ENCODE data around the gene ADARB1.
"Not testable (repeated sequence)": the region's sequence is repeated elsewhere in the genome, so short reads cannot be mapped to it uniquely, and the experiment has no call there.

The ADARB1 gene

DNA sequence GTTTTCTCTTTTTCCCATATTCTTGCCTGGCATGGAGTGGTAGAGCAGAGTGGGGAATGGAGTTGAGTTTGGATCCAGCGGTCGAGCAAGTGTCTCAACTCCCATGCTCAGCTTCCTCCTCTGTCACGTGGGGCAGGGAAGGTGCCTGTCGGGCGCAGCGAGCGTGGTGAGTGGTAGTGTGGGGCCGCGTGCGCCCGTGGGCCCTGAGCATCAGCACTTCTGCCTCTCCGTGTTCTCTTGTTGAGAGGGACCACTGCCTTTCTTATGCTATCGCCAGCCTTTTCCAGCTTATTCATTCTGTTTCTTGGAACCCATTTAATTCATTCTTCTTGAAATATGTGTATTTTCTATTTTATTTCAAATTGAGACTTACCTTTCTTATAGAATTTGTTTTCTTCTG, 65.1 kb downstream of the ADARB1 start:
- Histone ChIP-seq H3K27ac (ENCODE audit: low read depth in 2 of 2, low read length in 2 of 2) (no peak overlapping the region), H3K9me3 (ENCODE audit: control insufficient read depth in 2 of 2, low read length in 2 of 2) (no peaks in the 10 kb centered on the region), H3K36me3 (ENCODE audit: control insufficient read depth in 2 of 2, insufficient read depth in 2 of 2, low read length in 2 of 2) (no peaks in the 10 kb centered on the region), H3K4me3 (ENCODE audit: low read length in 2 of 2) (no peak overlapping the region), H3K4me1 (ENCODE audit: control insufficient read depth in 2 of 2, insufficient read depth in 2 of 2, low read length in 2 of 2) (peaks cover 5 to 8% of the 10 kb centered on the region in 2 donors), H3K27me3 (ENCODE audit: control insufficient read depth in 2 of 2, insufficient read depth in 2 of 2, low read length in 2 of 2) (no peaks in the 10 kb centered on the region), H3K9ac (ENCODE audit: low read depth in 1 of 2, low read length in 2 of 2) (no peak overlapping the region)

DNA sequence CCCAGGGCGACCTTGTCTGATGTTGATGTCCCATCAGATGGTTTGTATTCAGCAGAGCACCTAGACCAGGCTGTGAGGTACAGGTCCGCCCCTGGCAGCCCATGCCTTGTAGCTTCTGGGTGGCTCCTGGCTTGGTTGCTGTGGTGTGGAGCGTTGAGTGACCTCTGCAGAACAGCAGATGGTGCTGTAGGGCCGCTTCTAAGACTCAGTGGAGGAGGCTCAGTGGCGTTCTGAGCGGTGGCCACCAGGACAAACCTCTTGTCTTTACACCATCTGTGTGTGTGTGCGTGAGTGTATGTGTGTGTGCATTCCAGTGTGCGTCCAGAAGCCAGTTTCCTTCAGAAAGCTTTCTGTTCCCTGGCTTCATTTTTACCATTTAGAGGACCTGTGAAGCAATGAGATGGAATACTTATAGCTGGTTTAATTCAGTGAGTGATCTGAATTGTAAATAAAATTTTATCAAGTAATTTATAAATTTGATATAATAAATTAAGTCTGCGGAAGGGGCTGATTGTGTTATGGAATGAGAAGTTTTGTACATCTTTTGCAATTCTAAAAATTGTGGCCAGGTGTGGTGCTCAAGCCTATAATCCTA, 66.1 kb downstream of the ADARB1 start:
- H3K9me3 ChIP-seq (ENCODE audit: control insufficient read depth in 2 of 2, low read length in 2 of 2), result no peaks in the 10 kb centered on the region

DNA sequence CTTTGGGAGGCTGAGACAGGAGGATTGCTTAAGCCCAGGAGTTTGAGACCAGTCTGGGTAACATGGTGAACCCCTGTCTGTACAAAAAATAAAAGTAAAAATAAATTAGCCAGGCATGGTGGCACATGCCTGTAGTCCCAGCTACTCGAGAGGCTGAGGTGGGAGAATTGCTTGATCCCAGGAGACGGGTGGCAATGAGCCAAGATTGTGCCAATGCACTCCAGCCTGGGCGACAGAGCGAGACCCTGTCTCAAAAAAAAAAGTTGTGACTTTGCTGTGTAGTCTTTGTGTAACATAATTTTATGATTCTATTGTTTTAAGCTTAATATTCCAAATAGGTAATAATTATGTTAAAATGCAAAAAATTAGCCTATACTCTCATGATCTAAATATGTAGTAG, 66.6 kb downstream of the ADARB1 start:
- H3K27ac ChIP-seq (ENCODE audit: low read depth in 2 of 2, low read length in 2 of 2); H3K9ac ChIP-seq (ENCODE audit: low read depth in 1 of 2, low read length in 2 of 2); H3K36me3 ChIP-seq (ENCODE audit: control insufficient read depth in 2 of 2, insufficient read depth in 2 of 2, low read length in 2 of 2); H3K4me1 ChIP-seq (ENCODE audit: control insufficient read depth in 2 of 2, insufficient read depth in 2 of 2, low read length in 2 of 2); H3K9me3 ChIP-seq (ENCODE audit: control insufficient read depth in 2 of 2, low read length in 2 of 2); H3K27me3 ChIP-seq (ENCODE audit: control insufficient read depth in 2 of 2, insufficient read depth in 2 of 2, low read length in 2 of 2); H3K4me3 ChIP-seq (ENCODE audit: low read length in 2 of 2): not testable (repeated sequence)

More for the DNA sequence above, 66.1 kb downstream of the ADARB1 start:
- Histone ChIP-seq H3K27me3 (ENCODE audit: control insufficient read depth in 2 of 2, insufficient read depth in 2 of 2, low read length in 2 of 2) (no peaks in the 10 kb centered on the region), H3K27ac (ENCODE audit: low read depth in 2 of 2, low read length in 2 of 2) (no peak overlapping the region), H3K4me1 (ENCODE audit: control insufficient read depth in 2 of 2, insufficient read depth in 2 of 2, low read length in 2 of 2) (peaks cover 5 to 8% of the 10 kb centered on the region in 2 donors), H3K9ac (ENCODE audit: low read depth in 1 of 2, low read length in 2 of 2) (no peak overlapping the region), H3K4me3 (ENCODE audit: low read length in 2 of 2) (no peak overlapping the region), H3K36me3 (ENCODE audit: control insufficient read depth in 2 of 2, insufficient read depth in 2 of 2, low read length in 2 of 2) (no peaks in the 10 kb centered on the region)

DNA sequence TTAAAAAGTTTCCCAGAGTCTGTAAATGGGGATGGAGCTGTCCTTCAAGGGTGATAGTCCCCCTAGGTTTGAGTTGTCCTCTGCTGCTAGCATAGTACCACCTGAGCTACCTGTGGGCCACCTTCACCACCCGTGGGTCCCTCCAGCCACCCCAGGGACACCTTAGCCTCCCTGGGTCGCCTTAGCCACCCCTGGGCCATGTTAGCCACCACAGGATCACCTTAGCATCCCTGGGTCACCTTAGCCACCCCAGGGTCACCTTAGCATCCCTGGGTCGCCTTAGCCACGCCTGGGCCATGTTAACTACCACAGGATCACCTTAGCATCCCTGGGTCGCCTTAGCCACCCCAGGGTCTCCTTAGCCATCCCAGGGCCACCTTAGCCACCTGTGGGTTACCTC, 67.1 kb downstream of the ADARB1 start:
- Histone ChIP-seq H3K27me3 (ENCODE audit: control insufficient read depth in 2 of 2, insufficient read depth in 2 of 2, low read length in 2 of 2) (no peaks in the 10 kb centered on the region), H3K4me1 (ENCODE audit: control insufficient read depth in 2 of 2, insufficient read depth in 2 of 2, low read length in 2 of 2) (peaks cover 5 to 8% of the 10 kb centered on the region in 2 donors), H3K36me3 (ENCODE audit: control insufficient read depth in 2 of 2, insufficient read depth in 2 of 2, low read length in 2 of 2) (no peaks in the 10 kb centered on the region), H3K9ac (ENCODE audit: low read depth in 1 of 2, low read length in 2 of 2) (no peak overlapping the region), H3K9me3 (ENCODE audit: control insufficient read depth in 2 of 2, low read length in 2 of 2) (no peaks in the 10 kb centered on the region), H3K27ac (ENCODE audit: low read depth in 2 of 2, low read length in 2 of 2) (no peak overlapping the region), H3K4me3 (ENCODE audit: low read length in 2 of 2) (no peak overlapping the region)

GRCh38 chr21:45142469-45143308, 68.3 kb downstream of the ADARB1 start:
- Histone ChIP-seq H3K9me3 (ENCODE audit: control insufficient read depth in 2 of 2, low read length in 2 of 2) (no peaks in the 10 kb centered on the region), H3K36me3 (ENCODE audit: control insufficient read depth in 2 of 2, insufficient read depth in 2 of 2, low read length in 2 of 2) (no peaks in the 10 kb centered on the region), H3K4me3 (ENCODE audit: low read length in 2 of 2) (no peak overlapping the region), H3K27me3 (ENCODE audit: control insufficient read depth in 2 of 2, insufficient read depth in 2 of 2, low read length in 2 of 2) (no peaks in the 10 kb centered on the region), H3K4me1 (ENCODE audit: control insufficient read depth in 2 of 2, insufficient read depth in 2 of 2, low read length in 2 of 2) (peaks cover 0 to 4% of the 10 kb centered on the region in 2 donors), H3K9ac (ENCODE audit: low read depth in 1 of 2, low read length in 2 of 2) (no peak overlapping the region), H3K27ac (ENCODE audit: low read depth in 2 of 2, low read length in 2 of 2) (no peak overlapping the region)

- Histone ChIP-seq H3K4me1 (ENCODE audit: control insufficient read depth in 2 of 2, insufficient read depth in 2 of 2, low read length in 2 of 2) (no peaks in the 10 kb centered on the region), H3K27me3 (ENCODE audit: control insufficient read depth in 2 of 2, insufficient read depth in 2 of 2, low read length in 2 of 2) (no peaks in the 10 kb centered on the region), H3K9ac (ENCODE audit: low read depth in 1 of 2, low read length in 2 of 2) (no peak overlapping the region), H3K9me3 (ENCODE audit: control insufficient read depth in 2 of 2, low read length in 2 of 2) (no peaks in the 10 kb centered on the region), H3K36me3 (ENCODE audit: control insufficient read depth in 2 of 2, insufficient read depth in 2 of 2, low read length in 2 of 2) (no peaks in the 10 kb centered on the region), H3K4me3 (ENCODE audit: low read length in 2 of 2) (no peak overlapping the region), H3K27ac (ENCODE audit: low read depth in 2 of 2, low read length in 2 of 2) (no peak overlapping the region)
These were observed 69.5 kb downstream of the ADARB1 start for GRCh38 chr21:45143855-45144254.

DNA sequence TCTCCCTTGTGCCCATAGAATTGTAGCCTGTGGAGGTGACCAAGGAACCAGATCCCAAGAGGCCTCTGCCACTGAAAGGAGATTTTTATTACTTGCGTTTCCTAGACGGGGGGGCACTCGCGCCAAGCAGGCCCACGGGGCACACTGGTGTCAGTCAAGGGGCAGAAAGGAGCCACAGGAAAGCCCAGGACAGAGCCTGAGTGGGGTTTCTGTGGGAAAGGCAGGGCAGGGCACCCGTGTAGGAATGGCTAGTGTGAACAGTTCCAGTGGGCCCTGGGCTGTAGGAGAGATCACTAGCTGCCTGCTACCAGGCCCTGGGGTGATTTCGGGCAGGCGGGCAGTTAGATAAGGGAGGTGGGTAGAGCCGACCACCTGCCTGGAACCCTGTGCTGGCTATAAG, 70.8 kb downstream of the ADARB1 start:
- no peak overlapping the region for H3K9ac ChIP-seq (ENCODE audit: low read depth in 1 of 2, low read length in 2 of 2)
- no peaks in the 10 kb centered on the region for H3K27me3 ChIP-seq (ENCODE audit: control insufficient read depth in 2 of 2, insufficient read depth in 2 of 2, low read length in 2 of 2)
- no peaks in the 10 kb centered on the region for H3K9me3 ChIP-seq (ENCODE audit: control insufficient read depth in 2 of 2, low read length in 2 of 2)
- H3K4me1 ChIP-seq (ENCODE audit: control insufficient read depth in 2 of 2, insufficient read depth in 2 of 2, low read length in 2 of 2), result no peaks in the 10 kb centered on the region
- H3K4me3 ChIP-seq (ENCODE audit: low read length in 2 of 2), result no peak overlapping the region
- H3K27ac ChIP-seq (ENCODE audit: low read depth in 2 of 2, low read length in 2 of 2), result no peak overlapping the region
- H3K36me3 ChIP-seq (ENCODE audit: control insufficient read depth in 2 of 2, insufficient read depth in 2 of 2, low read length in 2 of 2), result no peaks in the 10 kb centered on the region

DNA sequence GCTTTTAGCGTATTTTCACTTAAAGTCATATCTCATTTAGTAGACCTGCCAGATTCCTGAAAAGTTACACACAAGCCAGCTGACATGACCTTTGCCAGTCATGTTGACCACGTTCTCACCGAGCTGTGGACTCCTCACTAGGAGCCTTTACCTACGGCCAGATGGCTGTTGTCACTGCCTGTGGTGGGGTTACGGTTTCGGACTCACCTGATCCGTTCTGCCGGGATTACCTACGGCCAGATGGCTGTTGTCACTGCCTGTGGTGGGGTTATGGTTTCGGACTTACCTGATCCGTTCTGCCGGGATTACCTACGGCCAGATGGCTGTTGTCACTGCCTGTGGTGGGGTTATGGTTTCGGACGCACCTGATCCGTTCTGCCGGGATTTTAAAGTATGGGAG, 71.5 kb downstream of the ADARB1 start:
- not testable (repeated sequence) for H3K9me3 ChIP-seq (ENCODE audit: control insufficient read depth in 2 of 2, low read length in 2 of 2); H3K4me3 ChIP-seq (ENCODE audit: low read length in 2 of 2); H3K27ac ChIP-seq (ENCODE audit: low read depth in 2 of 2, low read length in 2 of 2); H3K9ac ChIP-seq (ENCODE audit: low read depth in 1 of 2, low read length in 2 of 2); H3K4me1 ChIP-seq (ENCODE audit: control insufficient read depth in 2 of 2, insufficient read depth in 2 of 2, low read length in 2 of 2); H3K36me3 ChIP-seq (ENCODE audit: control insufficient read depth in 2 of 2, insufficient read depth in 2 of 2, low read length in 2 of 2); H3K27me3 ChIP-seq (ENCODE audit: control insufficient read depth in 2 of 2, insufficient read depth in 2 of 2, low read length in 2 of 2)

DNA sequence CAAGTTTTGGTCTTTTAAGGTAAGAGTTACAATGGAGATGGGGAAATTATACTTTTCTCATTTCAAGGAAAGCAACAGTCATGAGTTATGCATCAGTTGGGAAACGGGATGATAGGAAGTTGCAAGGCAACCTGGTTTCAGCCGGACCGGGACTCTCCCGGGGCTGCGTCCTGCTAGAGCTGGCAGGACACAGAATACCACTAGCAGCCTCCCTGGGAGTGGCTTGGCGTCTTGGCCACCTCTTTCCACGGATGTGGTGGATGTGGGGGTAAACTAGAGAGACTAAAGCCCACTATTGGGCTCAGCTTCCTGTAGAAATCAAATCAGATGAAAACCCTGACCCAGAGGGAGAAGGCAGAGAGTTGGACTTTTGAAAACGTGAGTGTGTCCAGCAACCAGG, 71.9 kb downstream of the ADARB1 start:
- no peaks in the 10 kb centered on the region for H3K4me1 ChIP-seq (ENCODE audit: control insufficient read depth in 2 of 2, insufficient read depth in 2 of 2, low read length in 2 of 2)
- no peaks in the 10 kb centered on the region for H3K27me3 ChIP-seq (ENCODE audit: control insufficient read depth in 2 of 2, insufficient read depth in 2 of 2, low read length in 2 of 2)
- no peak overlapping the region for H3K9ac ChIP-seq (ENCODE audit: low read depth in 1 of 2, low read length in 2 of 2)
- H3K4me3 ChIP-seq (ENCODE audit: low read length in 2 of 2), result no peak overlapping the region
- no peak overlapping the region for H3K27ac ChIP-seq (ENCODE audit: low read depth in 2 of 2, low read length in 2 of 2)
- H3K36me3 ChIP-seq (ENCODE audit: control insufficient read depth in 2 of 2, insufficient read depth in 2 of 2, low read length in 2 of 2), result no peaks in the 10 kb centered on the region
- H3K9me3 ChIP-seq (ENCODE audit: control insufficient read depth in 2 of 2, low read length in 2 of 2), result no peaks in the 10 kb centered on the region

DNA sequence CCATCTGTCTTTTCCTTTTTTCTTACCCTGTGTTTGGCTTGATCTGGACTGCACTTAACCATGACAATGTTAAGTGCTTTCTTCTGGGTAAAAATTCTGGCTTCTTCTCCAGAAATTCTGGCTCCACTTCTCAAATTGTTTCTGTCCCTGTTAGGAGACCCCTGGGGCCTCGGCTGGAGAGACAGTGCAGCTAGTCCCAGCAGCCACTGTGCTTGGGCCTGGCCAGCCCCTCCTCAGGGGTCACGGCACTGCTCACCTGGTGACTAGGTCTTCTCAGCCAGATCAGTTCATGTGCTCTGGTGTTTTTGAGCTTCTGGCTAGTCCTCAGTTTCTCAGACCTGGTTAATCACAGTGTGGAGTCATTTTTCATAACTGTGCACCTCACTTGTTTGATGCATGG, 72.4 kb downstream of the ADARB1 start:
- Histone ChIP-seq H3K9ac (ENCODE audit: low read depth in 1 of 2, low read length in 2 of 2) (no peak overlapping the region), H3K36me3 (ENCODE audit: control insufficient read depth in 2 of 2, insufficient read depth in 2 of 2, low read length in 2 of 2) (no peaks in the 10 kb centered on the region)

More for the DNA sequence above, 72.4 kb downstream of the ADARB1 start:
- Histone ChIP-seq H3K9me3 (ENCODE audit: control insufficient read depth in 2 of 2, low read length in 2 of 2) (no peaks in the 10 kb centered on the region), H3K4me1 (ENCODE audit: control insufficient read depth in 2 of 2, insufficient read depth in 2 of 2, low read length in 2 of 2) (no peaks in the 10 kb centered on the region), H3K4me3 (ENCODE audit: low read length in 2 of 2) (no peak overlapping the region), H3K27me3 (ENCODE audit: control insufficient read depth in 2 of 2, insufficient read depth in 2 of 2, low read length in 2 of 2) (no peaks in the 10 kb centered on the region), H3K27ac (ENCODE audit: low read depth in 2 of 2, low read length in 2 of 2) (no peak overlapping the region)
